ENCODE results near the gene TMEM86B.

The TMEM86B gene

GRCh38 chr19:55224038-55224665, 4.4 kb downstream of the TMEM86B start:
- no peak for TF ChIP-seq CTCF (IDR thresholded peaks at IDR 0.05)
- no peak for DNase-seq
- H3K4me1 Mint-ChIP-seq: no peaks in the 10 kb centered on the region
- peaks cover 12% of the 10 kb centered on the region for H3K9me3 Mint-ChIP-seq
- peaks cover 5% of the 10 kb centered on the region for H3K27me3 Mint-ChIP-seq (ENCODE audit: low read depth, poor library complexity)
- H3K4me3 Mint-ChIP-seq: no peak overlapping the region
- no peak overlapping the region for H3K27ac Mint-ChIP-seq
- H3K36me3 Mint-ChIP-seq (ENCODE audit: low read depth): peaks cover 28% of the 10 kb centered on the region

GRCh38 chr19:55223291-55224037, 5.1 kb downstream of the TMEM86B start:
- no peak for TF ChIP-seq CTCF (IDR thresholded peaks at IDR 0.05)
- Mint-ChIP-seq H3K27ac (no peak overlapping the region), H3K27me3 (ENCODE audit: low read depth, poor library complexity) (peaks cover 5% of the 10 kb centered on the region), H3K4me3 (no peak overlapping the region), H3K4me1 (no peaks in the 10 kb centered on the region), H3K9me3 (peaks cover 12% of the 10 kb centered on the region), H3K36me3 (ENCODE audit: low read depth) (peaks cover 26% of the 10 kb centered on the region)
- DNase-seq: no peak

GRCh38 chr19:55220525-55220924, 8.0 kb downstream of the TMEM86B start:
- Mint-ChIP-seq H3K4me1 (peaks cover 11% of the 10 kb centered on the region), H3K36me3 (ENCODE audit: low read depth) (peaks cover 18% of the 10 kb centered on the region), H3K27ac (no peak overlapping the region), H3K4me3 (no peak overlapping the region), H3K9me3 (peaks cover 27% of the 10 kb centered on the region), H3K27me3 (ENCODE audit: low read depth, poor library complexity) (peaks cover 10% of the 10 kb centered on the region)
- peak; percentile 55 for DNase-seq
- no peak for TF ChIP-seq CTCF (IDR thresholded peaks at IDR 0.05)

GRCh38 chr19:55216461-55217198, 11.9 kb downstream of the TMEM86B start:
- no peak overlapping the region for H3K27ac Mint-ChIP-seq
- H3K36me3 Mint-ChIP-seq (ENCODE audit: low read depth): peaks cover 23% of the 10 kb centered on the region
- peaks cover 20% of the 10 kb centered on the region for H3K27me3 Mint-ChIP-seq (ENCODE audit: low read depth, poor library complexity)
- H3K4me1 Mint-ChIP-seq: peaks cover 11% of the 10 kb centered on the region
- peaks cover 60% of the 10 kb centered on the region for H3K9me3 Mint-ChIP-seq
- TF ChIP-seq CTCF (IDR thresholded peaks at IDR 0.05): no peak
- H3K4me3 Mint-ChIP-seq: peak overlapping the region; percentile 79
- DNase-seq: peak; percentile 97

- DNase-seq: no peak
- Mint-ChIP-seq H3K9me3 (peaks cover 53% of the 10 kb centered on the region), H3K4me3 (no peak overlapping the region), H3K4me1 (peaks cover 24% of the 10 kb centered on the region), H3K27ac (no peak overlapping the region), H3K36me3 (ENCODE audit: low read depth) (peaks cover 6% of the 10 kb centered on the region), H3K27me3 (ENCODE audit: low read depth, poor library complexity) (peaks cover 36% of the 10 kb centered on the region)
- TF ChIP-seq CTCF (IDR thresholded peaks at IDR 0.05): no peak
Observed at GRCh38 chr19:55213547-55213946, 15.0 kb downstream of the TMEM86B start.
